Lower leg skin (tissue), 3 donors: ENCODE results near the gene EPS8L1.

Source experiments
- CTCF ChIP-seq, 3 donors: fragments of 450-650 bp; IDR thresholded peaks; one replicate each; pipeline ENCODE4 v1.5.1; 2016; ENCODE audit warnings: antibody characterized with exemption in 3 of 3, mild to moderate bottlenecking in 3 of 3, moderate library complexity in 2 of 3
- POLR2A ChIP-seq, 2 donors: fragments of 450-650 bp; IDR thresholded peaks; one replicate each; pipeline ENCODE4 v1.6.1; 2016 to 2017; ENCODE audit warnings: antibody characterized with exemption in 2 of 2, mild to moderate bottlenecking in 1 of 2, moderate library complexity in 1 of 2

GRCh38 chr19:55048446-55048845 lies 27.2 kb upstream of the EPS8L1 start:
- no peak for TF ChIP-seq CTCF (IDR thresholded peaks at IDR 0.05)
- no peak for TF ChIP-seq POLR2A (IDR thresholded peaks at IDR 0.05)
